NCI-H128 (cell line): Measurements from ENCODE around the gene GAS2L2.

Experiments used
- DNase-seq: peaks from one replicate; lab custom pipeline; 2025; ENCODE audit not compliant: unreplicated experiment; lab: John Stamatoyannopoulos, UW

The GAS2L2 gene

DNA sequence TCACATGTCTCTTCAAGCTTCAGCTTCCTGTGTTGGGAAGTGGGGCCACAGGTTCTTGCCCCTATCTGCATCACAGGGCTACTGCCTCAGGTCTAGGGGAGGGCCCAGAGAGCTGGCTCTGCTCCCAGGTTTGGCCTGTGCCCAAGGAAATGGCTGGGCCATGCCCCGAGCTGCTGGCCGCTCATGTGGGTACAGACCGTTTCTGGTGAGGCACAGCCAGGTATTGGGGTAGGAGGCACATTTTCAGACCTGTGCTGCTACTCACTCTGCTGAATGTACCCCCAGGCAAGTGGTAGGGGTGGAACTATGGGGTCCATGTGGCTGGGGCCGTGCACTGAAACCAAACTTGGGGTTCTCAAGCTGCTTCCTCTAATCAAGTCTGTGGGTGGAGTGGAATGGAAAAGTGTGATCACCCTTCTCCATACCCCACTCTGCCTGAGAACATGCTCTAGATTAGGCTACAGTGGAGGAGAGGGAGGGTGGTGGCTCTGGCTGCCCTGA is 4.6 kb downstream of the GAS2L2 start:
- DNase-seq, result no peak

DNA sequence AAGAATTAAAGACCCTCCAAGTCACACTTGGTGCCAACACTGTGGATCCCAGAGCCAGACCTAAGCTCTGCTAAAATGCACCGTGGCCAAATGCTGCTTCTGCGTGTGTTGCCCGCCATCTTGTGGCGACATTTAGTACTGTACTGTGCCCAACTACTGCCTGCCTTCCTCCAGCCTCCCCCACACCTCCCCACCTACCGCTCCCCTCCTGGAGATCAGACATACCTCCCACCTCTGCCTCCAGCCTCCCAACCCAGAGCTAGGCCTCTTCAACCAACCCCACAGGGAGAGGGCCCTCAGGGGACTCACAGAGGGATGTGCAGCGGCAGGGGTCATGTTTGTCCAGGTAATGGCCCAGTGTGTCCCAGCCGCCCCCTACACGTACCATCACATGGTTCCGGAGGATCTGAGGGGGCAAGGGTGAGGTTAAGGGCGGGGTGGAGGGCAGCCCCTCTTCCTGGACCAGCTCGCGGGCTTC is 5.5 kb downstream of the GAS2L2 start:
- peak; percentile 35 for DNase-seq

DNA sequence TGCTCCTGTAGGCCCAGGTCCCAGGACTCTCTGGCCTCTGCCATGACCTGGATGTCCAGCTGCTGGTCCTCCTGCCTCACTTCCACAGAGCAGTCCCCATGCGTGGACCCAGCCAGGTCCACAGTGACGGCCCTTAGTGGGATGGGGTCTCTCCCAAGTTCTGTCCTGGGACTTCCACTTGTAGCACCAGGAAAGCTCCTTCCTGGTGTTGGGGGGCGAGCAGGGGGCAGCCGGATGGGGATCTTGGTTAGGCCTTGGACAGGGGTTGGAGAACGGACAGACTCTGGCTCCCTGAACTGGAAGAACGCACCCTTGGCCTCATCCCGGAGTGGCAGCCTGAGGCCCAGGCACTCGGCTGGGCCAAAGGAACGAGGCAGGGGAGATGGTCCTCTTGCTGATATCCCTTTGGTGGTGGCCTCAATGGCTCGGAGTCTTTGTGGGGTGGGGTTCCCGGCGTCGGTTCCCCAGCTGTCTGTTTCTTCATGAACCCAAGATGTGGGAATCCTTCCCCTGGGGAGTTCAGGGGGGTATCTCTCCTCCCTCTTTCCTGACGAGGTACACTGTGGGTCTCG is 7.2 kb downstream of the GAS2L2 start:
- DNase-seq, result no peak

DNA sequence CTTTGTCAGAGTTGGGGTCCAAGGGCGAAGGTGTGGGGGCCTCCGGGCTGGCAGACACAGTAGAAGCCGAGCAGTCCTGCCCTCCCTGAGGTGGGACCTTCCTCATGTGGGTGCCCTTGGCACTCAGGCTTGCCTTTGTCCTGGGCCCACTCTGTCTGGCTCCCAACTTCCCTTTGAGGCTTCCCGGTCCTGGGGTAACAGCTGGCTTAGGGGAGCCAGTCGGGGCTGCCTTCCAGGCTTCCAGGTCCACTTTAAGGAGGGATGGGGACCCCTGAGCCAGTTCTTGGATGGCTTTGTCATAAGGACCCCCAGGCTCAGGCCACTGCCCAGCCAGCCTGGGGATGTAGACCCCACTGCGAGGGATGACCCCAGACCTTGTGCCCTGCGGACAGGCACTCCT is 7.8 kb downstream of the GAS2L2 start:
- no peak for DNase-seq

DNA sequence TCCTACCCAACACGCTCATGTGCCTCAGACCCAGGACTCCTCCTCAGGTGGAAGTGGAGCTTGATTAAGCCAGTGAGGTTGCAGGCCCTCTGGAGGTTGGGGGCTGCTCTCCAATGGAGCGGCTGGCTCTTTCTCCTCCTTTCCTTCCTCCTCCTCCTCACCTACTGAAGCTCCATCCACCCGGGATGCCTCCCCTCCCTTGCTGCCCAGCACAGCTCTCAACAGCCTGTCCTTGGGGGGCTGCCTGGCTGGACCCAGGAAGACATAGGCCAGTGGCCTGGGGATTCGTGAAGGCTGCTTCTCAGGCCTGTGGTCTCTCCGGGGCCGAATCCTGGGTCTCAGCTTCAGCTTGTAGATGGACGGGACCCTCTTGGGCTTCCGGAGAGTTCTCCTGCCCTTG is 8.2 kb downstream of the GAS2L2 start:
- no peak for DNase-seq

DNA sequence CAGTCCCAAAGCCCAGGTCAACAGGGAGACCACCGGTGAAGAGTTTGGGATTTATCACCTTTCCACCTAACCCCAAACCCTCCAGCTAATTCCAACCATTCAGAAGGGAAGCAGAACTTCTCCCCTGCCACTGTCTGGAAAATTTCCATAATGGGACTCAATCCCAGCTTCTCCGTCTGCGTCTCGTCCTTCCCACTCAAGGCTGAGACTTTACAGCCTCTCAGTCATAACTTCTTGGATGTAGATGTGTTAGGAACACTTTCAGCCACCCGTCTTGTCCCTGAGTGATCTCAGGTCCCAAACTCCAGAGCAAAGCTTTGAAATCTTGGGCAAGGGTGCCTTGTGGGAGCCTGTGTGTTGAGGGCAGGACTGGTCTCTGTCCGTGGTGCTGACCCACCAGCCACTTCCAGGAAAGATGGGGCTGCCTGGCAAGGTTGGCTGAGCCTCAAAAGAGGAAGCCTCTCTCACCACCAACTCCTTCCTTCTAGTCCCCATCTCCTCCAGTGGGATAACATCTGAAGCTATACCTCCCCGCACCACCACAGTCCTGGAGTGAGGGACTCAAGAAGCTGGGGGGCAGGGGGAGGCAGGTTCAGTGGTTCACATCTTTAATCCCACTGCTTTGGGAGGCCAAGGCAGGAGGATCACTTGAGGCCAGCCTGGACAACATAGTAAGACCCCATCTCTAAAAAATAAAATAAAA is 9.3 kb downstream of the GAS2L2 start:
- DNase-seq, result no peak

DNA sequence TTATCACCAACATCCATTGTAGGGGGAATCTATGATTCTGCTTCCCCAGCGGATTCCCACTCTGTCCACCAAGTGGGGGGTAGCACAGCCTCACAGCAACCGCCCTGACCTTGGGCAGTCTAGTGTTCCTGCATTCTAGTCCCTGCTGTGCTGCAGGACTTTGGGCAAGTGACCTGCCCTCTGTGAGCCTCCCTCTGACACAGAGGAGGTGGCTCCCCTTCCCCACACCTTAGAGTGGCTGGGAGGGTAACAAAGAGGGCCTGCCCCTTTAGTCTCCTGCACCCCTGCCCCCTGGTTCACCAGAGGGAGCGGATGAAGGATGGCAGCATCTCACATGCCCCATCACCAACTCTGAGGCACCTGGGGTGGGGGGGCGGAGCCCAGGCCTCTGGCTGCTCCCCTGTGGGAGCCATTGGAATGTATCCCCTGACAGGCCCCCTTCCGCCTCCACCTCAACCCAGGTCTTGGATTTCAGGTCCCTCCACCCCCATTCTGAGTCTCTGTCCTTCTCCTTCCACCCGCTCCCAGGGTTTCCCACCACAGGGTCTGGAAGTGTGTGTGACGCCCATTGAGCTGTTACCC is 10.1 kb downstream of the GAS2L2 start:
- no peak for DNase-seq

DNA sequence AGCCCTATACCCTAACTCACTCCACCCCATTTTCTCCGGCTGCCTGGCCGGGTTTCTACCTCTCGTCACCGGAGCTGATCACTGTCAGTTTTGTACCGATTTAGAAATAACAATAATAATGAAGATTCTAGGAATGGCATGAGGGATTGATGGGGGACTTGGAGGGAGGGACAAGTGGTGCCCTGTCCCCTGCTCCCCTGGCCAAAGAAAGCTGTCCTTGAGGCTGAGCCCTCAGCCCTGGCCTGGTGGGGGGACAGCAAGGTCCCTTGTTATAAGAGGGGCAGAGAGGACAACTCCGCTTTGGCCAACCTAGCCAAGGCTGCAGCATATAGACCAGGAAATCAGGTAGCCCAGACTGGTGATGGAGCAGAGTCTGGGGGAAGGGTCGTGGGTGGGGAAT is 10.5 kb downstream of the GAS2L2 start:
- DNase-seq, result no peak

DNA sequence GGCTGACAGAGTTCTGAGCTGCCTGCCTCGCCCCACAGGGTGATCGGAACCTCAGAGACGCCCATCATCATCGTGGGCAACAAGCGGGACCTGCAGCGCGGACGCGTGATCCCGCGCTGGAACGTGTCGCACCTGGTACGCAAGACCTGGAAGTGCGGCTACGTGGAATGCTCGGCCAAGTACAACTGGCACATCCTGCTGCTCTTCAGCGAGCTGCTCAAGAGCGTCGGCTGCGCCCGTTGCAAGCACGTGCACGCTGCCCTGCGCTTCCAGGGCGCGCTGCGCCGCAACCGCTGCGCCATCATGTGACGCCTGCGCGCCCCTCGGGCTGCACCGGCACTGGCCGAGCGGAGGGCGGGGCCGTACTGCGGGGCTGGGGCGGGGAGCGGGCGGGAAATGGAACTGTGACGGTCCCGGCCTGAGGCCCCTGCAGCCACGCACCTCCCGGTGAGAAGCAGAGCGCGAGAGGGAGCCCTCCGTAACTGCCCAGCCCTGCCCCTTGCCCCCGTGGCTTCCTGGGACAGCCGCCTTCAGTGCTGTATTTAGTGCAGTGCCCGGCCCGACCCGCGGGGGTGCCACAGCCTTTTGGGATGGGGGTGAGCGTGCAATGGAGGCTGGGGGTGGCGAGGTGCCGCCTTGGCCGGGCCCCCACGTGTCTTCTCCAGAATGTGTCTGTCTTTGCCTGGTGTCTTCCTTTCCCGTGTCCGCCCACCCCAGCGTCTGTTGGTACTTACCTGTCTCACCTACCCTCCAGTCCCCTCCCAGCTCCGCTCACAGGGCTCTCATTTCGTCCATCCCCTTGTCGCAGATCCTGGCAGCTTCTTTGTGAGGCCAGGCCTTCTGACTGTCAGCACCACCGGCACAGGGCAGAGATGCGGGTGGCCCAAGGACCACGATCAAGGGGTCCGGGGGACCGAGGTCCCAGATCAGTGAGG is 11.8 kb downstream of the GAS2L2 start:
- no peak for DNase-seq

DNA sequence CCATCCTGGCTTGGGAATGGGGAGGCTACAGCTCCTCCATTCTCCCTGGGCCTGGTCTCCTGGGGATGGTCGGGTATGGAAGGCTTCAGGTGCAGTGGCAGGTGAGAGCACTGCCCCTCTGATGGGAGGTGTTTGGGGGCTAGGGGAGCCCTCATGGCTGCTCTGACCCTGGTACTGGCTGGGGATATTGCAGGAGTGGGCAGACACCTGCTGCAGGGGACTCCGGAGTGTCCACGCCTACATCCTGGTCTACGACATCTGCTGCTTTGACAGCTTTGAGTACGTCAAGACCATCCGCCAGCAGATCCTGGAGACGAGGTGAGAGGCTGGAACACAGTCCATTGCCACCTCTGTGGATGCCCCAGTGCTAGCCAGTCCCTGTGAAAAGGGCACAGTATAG is 12.8 kb downstream of the GAS2L2 start:
- no peak for DNase-seq

DNA sequence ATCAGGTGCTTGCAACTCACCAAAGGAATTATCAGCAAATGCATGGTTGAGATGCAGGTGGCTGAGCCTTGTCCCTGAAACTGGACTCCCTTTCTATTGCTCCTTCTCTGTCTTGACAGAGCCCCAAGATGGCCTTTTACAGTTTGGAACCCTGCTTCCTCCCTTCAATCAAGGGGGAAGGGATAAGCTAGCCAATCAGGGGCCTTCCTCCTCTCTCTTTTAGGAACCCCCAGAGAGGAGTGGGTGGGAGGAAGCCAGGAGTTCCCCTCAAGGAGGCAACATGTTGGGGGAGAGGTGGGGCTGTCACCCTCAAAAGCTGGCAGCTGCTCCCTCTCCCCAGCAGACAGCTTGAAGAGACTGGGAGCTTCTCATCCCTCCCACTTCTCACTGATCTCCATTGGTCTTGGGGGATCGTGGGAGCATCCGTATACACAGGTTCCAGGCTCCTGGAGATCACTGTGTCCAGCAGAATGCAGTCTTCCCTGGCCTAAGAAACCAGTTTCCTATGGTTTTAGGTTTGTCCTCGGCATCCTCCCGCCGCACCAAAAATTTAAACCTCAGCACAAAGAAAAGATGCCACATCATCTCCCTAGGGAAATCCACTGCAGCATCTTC is 14.4 kb downstream of the GAS2L2 start:
- no peak for DNase-seq

DNA sequence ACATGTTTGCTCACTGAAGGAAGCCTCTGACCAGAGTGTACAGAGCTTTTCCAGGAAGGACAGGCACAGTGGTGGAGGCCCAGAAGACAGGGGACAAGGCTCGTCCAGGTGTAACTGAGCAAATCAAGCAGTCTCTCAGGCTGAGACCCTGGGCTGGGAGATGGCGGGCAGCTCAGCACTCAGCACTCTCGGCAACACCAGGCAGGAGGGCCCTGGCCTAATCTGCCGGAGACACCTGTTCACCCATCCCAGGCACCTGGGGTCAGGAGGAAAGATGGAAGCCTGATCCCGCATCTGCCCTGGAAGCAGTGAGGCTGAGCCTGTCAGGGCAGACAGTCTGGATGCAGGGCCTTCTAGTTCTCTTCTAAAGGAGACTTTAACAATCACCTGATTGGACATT is 16.8 kb downstream of the GAS2L2 start:
- DNase-seq, result no peak

DNA sequence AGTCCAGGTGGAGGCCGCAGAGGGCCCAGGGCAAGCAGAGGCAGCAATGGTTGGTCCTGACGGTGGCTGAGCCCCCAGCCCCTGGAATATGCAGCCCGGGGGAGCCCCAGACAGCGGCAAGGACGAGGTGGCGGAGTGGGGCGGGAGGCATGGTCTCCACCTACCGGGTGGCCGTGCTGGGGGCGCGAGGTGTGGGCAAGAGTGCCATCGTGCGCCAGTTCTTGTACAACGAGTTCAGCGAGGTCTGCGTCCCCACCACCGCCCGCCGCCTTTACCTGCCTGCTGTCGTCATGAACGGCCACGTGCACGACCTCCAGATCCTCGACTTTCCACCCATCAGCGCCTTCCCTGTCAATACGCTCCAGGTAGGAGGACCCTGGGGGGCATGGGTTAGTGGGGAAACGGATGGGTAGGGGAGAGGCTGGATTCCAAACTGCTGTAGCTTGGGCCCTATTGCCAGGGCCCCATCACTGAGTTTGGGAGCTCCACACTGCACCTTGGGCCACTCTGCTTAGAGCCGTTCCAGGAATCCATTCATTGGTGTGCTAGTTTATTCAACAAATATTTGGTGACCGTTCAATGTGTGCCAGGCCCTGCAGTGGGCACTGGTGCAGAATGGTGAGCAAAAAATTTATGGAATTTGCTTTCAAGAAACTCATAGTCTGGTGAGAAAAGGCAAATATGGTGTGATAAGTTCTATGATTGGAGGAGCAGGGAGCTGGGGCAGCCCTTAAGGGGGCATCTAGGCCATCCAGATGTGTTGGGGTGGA is 17.8 kb downstream of the GAS2L2 start:
- no peak for DNase-seq

DNA sequence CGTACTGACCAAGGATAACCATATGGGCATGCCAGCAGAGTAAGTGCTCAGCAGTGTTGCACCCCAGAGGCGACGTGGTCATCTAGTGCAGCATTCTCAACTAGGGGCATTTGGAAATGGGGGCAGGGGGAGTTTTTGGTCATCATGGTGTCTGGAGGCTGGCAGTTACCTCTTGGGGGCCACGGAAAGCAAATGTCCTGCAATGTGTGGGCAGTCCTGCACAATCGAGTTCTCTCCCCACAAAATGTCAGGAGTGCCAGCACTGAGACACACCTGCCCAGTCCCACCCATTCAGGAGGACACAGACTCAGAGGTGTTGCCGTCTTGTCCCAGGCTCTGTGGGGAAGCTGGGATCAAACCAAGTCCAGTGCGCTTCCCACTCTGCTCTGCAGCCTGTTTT is 18.6 kb downstream of the GAS2L2 start:
- DNase-seq, result no peak

DNA sequence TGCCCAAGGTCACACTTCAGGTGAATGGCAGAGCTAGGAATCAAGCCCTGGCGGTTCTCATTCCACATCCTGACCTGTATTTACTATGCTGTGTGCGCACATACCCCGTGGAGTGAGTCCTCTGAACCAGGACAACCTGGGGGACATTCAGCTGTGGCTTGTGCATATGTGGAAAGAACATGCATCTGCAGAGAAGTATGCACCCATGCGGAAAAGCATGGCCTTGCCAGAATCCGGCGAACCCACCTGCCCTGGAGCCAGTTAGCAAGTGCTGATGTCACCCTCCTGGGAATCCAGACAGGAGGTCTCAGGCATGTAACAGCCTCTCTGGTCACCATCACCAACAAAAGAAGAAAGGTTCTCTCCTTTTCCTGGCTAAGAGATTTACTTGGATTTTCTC is 19.7 kb downstream of the GAS2L2 start:
- no peak for DNase-seq

DNA sequence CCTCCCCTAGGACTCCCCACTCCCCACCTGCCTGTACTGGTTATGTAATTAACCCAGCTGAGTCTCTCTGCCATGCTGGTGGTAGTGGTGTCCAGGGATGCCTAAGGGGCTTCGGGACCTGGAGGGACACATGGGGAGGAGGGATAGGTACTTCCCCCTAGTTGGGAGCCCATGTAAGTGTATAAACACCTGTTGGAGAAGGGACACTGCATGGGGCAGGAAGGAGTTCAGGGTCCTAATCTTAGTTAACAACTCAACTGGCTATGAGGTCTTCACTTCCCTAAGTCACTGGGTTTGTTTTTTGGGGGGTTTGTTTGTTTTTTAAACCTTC is 20.3 kb downstream of the GAS2L2 start:
- no peak for DNase-seq

DNA sequence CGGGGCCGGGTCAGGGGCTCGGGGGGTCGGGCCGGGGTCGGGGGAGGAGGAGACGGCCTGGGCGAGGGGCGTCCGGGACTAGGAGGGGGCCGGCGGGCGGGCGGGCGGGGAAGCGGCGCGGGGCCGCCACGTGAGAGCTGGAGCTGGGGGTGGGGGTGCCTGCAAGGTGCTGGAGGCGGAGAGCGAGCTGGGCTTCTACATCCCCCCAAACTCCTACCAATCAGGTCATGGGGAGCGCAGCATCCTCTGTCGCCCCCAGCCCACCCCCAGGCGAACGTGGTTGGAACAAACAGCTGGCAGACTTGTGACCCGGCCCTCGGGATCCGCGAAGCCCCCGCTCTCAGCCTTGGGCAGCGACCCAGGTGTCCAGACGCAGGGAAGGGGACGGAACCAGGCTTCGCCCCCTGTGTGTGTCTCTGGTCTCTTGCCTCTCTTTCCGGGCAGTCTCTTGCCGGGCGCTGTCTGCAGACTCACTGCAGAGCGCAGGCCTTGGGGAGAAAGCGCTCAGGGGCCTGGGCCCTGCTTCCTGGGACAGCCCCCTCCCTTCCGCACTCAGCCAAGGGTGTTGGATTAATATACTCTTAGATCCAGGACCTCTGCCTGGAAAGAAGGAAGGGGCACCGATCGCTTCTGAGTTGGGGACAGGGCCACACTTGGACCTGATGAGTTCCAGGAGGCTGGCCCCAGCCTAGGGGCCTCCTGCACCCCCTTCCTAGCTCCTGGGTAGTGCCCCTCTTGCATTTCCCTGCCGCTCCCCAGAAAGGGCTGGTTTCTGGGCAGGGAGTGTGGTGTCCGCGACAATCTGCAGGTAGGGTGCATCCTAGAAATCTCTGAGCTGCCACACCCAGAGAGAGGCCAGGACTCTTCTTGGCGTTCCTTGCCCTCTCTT is 20.9 kb downstream of the GAS2L2 start:
- DNase-seq, result no peak

DNA sequence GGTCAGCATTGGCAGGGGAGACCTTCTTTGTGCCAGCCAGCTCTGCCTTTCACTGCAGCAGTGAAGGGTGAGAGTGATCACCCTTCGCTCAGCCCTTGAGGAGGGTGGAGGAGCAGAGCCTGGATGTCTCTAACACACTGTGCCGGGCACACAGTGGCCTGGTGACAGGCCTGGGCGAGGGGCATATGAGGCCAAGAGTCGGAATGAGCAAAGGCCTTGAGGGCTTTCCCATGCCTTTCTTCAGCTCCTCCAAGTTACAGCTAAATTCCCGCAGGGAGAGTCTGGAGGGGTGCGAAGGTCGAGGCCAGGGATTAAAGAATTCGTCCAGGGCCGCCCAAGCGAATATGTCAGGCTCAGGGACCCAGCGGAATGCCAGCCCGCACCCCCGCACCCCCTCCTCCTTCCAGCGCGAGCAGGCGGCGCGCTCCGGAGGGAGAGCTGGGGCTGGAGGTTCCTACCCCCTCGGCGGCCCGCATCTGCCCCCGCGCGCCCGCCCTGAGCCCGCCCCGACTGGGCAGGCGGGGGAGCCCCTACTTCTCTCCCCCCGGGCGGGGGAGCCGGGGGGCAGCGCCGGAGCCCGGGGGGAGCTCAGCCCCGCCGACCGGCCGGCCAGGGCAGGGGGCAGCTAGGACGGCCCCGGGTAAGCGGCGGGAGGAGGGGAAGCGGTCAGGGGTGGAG is 21.7 kb downstream of the GAS2L2 start, which contains the start of gene RASL10B:
RASL10B (plus strand) TSS at position 401 of the 678 bp plus-strand sequence. CDS start 3,546 bp downstream, outside the sequence.
- no peak for DNase-seq
